Measurements from ENCODE around the gene IL34. TPM values are rescaled to one million over a fixed set of nuclear protein-coding genes. Genes with fewer than 3 reads are reported as not detected.

Gene IL34
- total RNA-seq, 2 donors from 2014 or later: 3.0 to 5.6 TPM

- peak overlapping the region; percentile 65 for H3K27ac Mint-ChIP-seq
- no peak overlapping the region for H3K4me3 ChIP-seq (ENCODE audit: low read length)
- peaks cover 9% of the 10 kb centered on the region for H3K4me1 ChIP-seq (ENCODE audit: control insufficient read depth, insufficient read depth, low read length)
- TF ChIP-seq, protein P1, sequence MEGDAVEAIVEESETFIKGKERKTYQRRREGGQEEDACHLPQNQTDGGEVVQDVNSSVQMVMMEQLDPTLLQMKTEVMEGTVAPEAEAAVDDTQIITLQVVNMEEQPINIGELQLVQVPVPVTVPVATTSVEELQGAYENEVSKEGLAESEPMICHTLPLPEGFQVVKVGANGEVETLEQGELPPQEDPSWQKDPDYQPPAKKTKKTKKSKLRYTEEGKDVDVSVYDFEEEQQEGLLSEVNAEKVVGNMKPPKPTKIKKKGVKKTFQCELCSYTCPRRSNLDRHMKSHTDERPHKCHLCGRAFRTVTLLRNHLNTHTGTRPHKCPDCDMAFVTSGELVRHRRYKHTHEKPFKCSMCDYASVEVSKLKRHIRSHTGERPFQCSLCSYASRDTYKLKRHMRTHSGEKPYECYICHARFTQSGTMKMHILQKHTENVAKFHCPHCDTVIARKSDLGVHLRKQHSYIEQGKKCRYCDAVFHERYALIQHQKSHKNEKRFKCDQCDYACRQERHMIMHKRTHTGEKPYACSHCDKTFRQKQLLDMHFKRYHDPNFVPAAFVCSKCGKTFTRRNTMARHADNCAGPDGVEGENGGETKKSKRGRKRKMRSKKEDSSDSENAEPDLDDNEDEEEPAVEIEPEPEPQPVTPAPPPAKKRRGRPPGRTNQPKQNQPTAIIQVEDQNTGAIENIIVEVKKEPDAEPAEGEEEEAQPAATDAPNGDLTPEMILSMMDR (conservative IDR thresholded peaks at IDR 0.05): no peak
- no peak for DNase-seq
- H3K27me3 ChIP-seq (ENCODE audit: control insufficient read depth, insufficient read depth, low read length, poor library complexity, severe bottlenecking): no peaks in the 10 kb centered on the region
- H3K36me3 Mint-ChIP-seq (ENCODE audit: low read depth): peaks cover 10% of the 10 kb centered on the region
- WGBS, 2 experiments (ENCODE audit: insufficient coverage in 1 of 2, insufficient read length in 1 of 2): 95 to 100% methylated on average over 2 to 10 of the region's 10 CpGs
- H3K27me3 Mint-ChIP-seq (ENCODE audit: insufficient read depth): no peaks in the 10 kb centered on the region
- no peak overlapping the region for H3K27ac ChIP-seq (ENCODE audit: low read depth, low read length)
- no peak overlapping the region for H3K9ac ChIP-seq (ENCODE audit: extremely low read depth, low read length, poor library complexity, severe bottlenecking)
- H3K36me3 ChIP-seq (ENCODE audit: control insufficient read depth, insufficient read depth, low read length): peaks cover 3% of the 10 kb centered on the region
- no peaks in the 10 kb centered on the region for H3K9me3 Mint-ChIP-seq
- no peak overlapping the region for H3K4me3 Mint-ChIP-seq
- H3K9me3 ChIP-seq (ENCODE audit: control insufficient read depth, low read length): no peaks in the 10 kb centered on the region
- peaks cover 13% of the 10 kb centered on the region for H3K4me1 Mint-ChIP-seq
Observed at GRCh38 chr16:70698901-70699300, 52.5 kb downstream of the IL34 start.

- 98% methylated on average over 10 to 17 of the region's 17 CpGs for WGBS, 2 experiments (ENCODE audit: insufficient coverage in 1 of 2, insufficient read length in 1 of 2)
Observed at GRCh38 chr16:70699696-70700095, 53.3 kb downstream of the IL34 start.

GRCh38 chr16:70700101-70701020 is 54.0 kb downstream of the IL34 start:
- no peak for DNase-seq
- no peak overlapping the region for H3K9ac ChIP-seq (ENCODE audit: extremely low read depth, low read length, poor library complexity, severe bottlenecking)
- H3K27ac ChIP-seq (ENCODE audit: low read depth, low read length): peak overlapping the region; percentile 76
- no peak overlapping the region for H3K4me3 ChIP-seq (ENCODE audit: low read length)
- peaks cover 5% of the 10 kb centered on the region for H3K4me1 Mint-ChIP-seq
- H3K4me1 ChIP-seq (ENCODE audit: control insufficient read depth, insufficient read depth, low read length): peaks cover 2% of the 10 kb centered on the region
- peaks cover 3% of the 10 kb centered on the region for H3K36me3 ChIP-seq (ENCODE audit: control insufficient read depth, insufficient read depth, low read length)
- no peak overlapping the region for H3K4me3 Mint-ChIP-seq
- peaks cover 9% of the 10 kb centered on the region for H3K36me3 Mint-ChIP-seq (ENCODE audit: low read depth)
- 94 to 95% methylated on average over 19 to 30 of the region's 30 CpGs for WGBS, 2 experiments (ENCODE audit: insufficient coverage in 1 of 2, insufficient read length in 1 of 2)
- H3K9me3 ChIP-seq (ENCODE audit: control insufficient read depth, low read length): no peaks in the 10 kb centered on the region
- no peaks in the 10 kb centered on the region for H3K27me3 ChIP-seq (ENCODE audit: control insufficient read depth, insufficient read depth, low read length, poor library complexity, severe bottlenecking)
- H3K27ac Mint-ChIP-seq: no peak overlapping the region
- no peaks in the 10 kb centered on the region for H3K27me3 Mint-ChIP-seq (ENCODE audit: insufficient read depth)
- TF ChIP-seq, protein P1 (conservative IDR thresholded peaks at IDR 0.05): no peak
- H3K9me3 Mint-ChIP-seq: no peaks in the 10 kb centered on the region

More at GRCh38 chr16:70699696-70700095, 53.3 kb downstream of the IL34 start:
- peaks cover 10% of the 10 kb centered on the region for H3K36me3 Mint-ChIP-seq (ENCODE audit: low read depth)
- DNase-seq: no peak
- Histone ChIP-seq H3K4me3 (ENCODE audit: low read length) (no peak overlapping the region), H3K4me1 (ENCODE audit: control insufficient read depth, insufficient read depth, low read length) (peaks cover 3% of the 10 kb centered on the region), H3K27ac (ENCODE audit: low read depth, low read length) (peak overlapping the region; percentile 76), H3K9ac (ENCODE audit: extremely low read depth, low read length, poor library complexity, severe bottlenecking) (no peak overlapping the region), H3K36me3 (ENCODE audit: control insufficient read depth, insufficient read depth, low read length) (peaks cover 3% of the 10 kb centered on the region), H3K9me3 (ENCODE audit: control insufficient read depth, low read length) (no peaks in the 10 kb centered on the region), H3K27me3 (ENCODE audit: control insufficient read depth, insufficient read depth, low read length, poor library complexity, severe bottlenecking) (no peaks in the 10 kb centered on the region)
- H3K9me3 Mint-ChIP-seq: no peaks in the 10 kb centered on the region
- H3K4me1 Mint-ChIP-seq: peaks cover 6% of the 10 kb centered on the region
- no peak overlapping the region for H3K27ac Mint-ChIP-seq
- H3K27me3 Mint-ChIP-seq (ENCODE audit: insufficient read depth): no peaks in the 10 kb centered on the region
- H3K4me3 Mint-ChIP-seq: no peak overlapping the region
- TF ChIP-seq, protein P1 (conservative IDR thresholded peaks at IDR 0.05): no peak
